Fibroblast of lung (primary cell): ENCODE results near the gene VEPH1.

Experiments used
- CTCF ChIP-seq, 2 donors: IDR thresholded peaks in 1 of 2; conservative IDR thresholded peaks in 1 of 2; 1 replicate in 1 of 2; 2 replicates in 1 of 2; pipeline ENCODE4 v1.5.1; 2011 to 2012; ENCODE audit warnings: low read length in 2 of 2, control low read depth in 1 of 2, inconsistent platforms in 1 of 2, low read depth in 1 of 2, mild to moderate bottlenecking in 1 of 2
- EZH2 ChIP-seq: IDR thresholded peaks from 2 replicates; pipeline ENCODE4 v1.5.1; 2012; ENCODE audit warnings: low read length, control low read depth, mild to moderate bottlenecking; ENCODE audit errors: missing control alignments

GRCh38 chr3:157242836-157243235 lies 260.4 kb downstream of the VEPH1 start:
- TF ChIP-seq CTCF (conservative IDR thresholded peaks at IDR 0.05 in 1 of 2, IDR thresholded peaks at IDR 0.05 in 1 of 2; ENCODE audit: low read depth in 1 of 2, low read length in 2 of 2) (no peak), EZH2 (no peak)
